ENCODE measurements around the gene YIPF6.
A peak's percentile ranks its signal among the peaks of the same experiment; 100 is the strongest.
"Not testable (repeated sequence)": the region's sequence is repeated elsewhere in the genome, so short reads cannot be mapped to it uniquely, and the experiment has no call there.

YIPF6 gene, protein sequence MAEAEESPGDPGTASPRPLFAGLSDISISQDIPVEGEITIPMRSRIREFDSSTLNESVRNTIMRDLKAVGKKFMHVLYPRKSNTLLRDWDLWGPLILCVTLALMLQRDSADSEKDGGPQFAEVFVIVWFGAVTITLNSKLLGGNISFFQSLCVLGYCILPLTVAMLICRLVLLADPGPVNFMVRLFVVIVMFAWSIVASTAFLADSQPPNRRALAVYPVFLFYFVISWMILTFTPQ

GRCh38 chrX:68498508-68499379 is at the start of gene YIPF6:
YIPF6 (plus strand) TSS chrX:68499051; CDS start chrX:68499067, 16 bp downstream.
- peak; percentile 52 for DNase-seq

DNA sequence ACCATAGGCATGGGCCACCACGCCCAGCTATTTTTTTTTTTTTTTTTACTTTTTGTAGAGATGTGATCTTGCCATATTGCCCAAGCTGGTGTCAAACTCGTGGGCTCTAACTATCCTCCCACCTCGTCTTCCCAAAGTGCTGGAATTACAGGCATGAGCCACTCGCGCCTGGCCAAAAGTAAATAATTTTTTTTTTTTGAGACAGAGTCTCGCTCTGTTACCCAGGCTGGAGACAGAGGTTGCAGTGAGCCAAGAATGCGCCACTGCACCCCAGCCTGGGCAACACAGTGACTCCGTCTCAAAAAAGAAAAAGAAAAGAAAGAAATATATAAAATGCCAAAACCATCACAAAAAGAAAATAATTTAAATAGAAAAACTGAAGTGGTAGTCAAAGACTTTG is 47.1 kb upstream of the YIPF6 start:
- no peak for DNase-seq

- no peak for DNase-seq
Observed at GRCh38 chrX:68454476-68455150, 44.2 kb upstream of the YIPF6 start.

DNA sequence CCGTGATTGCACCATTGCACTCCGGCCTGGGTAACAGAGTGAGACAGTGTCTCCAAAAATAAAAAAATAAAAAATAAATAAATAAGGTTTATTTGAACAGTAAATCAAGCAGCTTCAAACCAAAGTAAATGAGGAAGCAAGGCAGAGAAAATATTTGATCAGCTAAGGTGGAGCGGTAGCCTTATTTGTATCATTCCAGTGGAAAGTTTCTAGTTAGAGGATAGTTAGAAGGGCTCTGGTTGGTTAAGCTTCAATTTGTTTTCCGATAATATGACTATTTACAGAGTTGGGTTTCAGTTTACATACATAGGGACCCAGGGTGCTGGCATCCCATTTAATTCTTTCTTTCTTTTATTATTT is 43.7 kb upstream of the YIPF6 start:
- DNase-seq: no peak

DNA sequence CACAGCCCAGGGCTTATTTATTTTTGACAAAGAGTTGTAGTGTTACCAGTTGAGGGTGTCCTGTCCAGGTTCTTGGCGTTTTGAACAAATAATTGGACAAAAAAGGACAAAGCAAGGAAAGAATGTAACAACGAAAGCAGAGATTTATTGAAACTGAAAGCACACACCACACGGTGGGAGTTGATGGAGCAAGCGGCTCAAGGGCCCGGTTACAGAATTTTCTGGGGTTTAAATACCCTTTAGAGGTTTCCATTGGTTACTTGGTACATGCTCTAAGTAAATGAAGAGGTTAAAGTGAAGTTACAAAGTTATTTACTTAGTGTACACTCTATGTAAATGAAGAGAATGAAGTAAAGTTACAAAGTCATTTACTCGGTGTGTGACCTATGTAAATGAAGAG is 37.8 kb upstream of the YIPF6 start:
- DNase-seq: no peak

- DNase-seq: no peak
Observed at GRCh38 chrX:68461576-68461975, 37.3 kb upstream of the YIPF6 start.

DNA sequence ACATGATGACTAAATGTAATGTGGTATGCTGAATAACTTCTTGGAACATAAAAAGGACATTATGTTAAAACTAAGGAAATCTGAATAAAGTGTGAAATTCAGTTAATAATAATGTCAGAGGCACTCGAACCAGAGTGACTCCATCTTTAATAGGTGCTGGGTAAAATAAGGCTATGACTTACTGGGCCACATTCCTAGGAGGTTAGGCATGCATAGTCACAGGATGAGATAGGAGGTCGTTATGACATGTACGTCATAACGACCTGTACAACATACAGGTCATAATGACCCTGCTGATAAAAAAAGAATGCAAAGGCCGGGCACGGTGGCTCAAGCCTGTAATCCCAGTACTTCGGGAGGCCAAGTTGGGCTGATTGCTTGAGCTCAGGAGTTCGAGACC is 36.7 kb upstream of the YIPF6 start:
- DNase-seq: no peak

GRCh38 chrX:68462653-68463052 is 36.2 kb upstream of the YIPF6 start:
- peak; percentile 42 for DNase-seq

DNA sequence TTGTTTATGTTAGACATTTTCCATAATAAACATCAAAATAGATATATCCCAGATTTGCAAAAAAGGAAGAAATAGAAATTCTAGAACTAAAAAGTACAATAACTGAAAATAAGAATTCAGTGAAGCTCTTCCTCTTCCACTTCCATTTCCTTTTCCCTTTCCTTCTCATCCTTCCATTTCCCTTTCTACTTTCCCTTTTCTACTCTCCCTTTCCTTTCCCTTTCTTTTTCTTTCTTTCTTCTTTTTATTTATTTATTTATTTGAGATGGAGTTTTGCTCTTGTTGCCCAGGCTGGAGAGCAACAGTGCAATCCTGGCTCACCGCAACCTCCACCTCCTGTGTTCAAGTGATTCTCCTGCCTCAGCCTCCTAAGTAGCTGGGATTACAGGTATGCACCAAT is 35.0 kb upstream of the YIPF6 start:
- no peak for DNase-seq

DNA sequence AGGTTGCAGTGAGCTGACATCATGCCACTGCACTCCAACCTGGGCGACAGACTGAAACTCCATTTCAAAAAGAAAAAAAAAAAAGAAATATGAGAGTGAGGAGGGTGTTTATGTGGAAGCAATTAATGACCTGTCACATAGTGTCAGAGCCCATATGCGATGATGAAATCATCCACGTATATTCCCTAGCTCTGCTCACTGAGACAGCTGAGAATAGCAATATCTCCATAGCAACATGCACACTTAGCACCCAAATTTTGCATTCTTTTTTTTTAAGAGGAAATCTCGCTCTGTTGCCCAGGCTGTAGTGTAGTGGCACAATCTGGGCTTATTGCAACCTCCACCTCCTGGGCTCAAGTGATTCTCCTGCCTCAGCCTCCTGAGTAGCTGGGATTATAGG is 34.1 kb upstream of the YIPF6 start:
- DNase-seq: no peak

- no peak for DNase-seq
Observed at GRCh38 chrX:68480969-68481368, 17.9 kb upstream of the YIPF6 start.

DNA sequence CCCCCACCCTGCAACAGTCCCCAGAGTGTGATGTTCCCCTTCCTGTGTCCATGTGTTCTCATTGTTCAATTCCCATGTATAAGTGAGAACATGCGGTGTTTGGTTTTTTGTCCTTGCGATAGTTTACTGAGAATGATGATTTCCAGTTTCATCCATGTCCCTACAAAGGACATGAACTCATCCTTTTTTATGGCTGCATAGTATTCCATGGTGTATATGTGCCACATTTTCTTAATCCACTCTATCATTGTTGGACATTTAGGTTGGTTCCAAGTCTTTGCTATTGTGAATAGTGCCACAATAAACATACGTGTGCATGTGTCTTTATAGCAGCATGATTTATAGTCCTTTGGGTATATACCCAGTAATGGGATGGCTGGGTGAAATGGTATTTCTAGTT is 12.7 kb upstream of the YIPF6 start:
- DNase-seq: not testable (repeated sequence)

DNA sequence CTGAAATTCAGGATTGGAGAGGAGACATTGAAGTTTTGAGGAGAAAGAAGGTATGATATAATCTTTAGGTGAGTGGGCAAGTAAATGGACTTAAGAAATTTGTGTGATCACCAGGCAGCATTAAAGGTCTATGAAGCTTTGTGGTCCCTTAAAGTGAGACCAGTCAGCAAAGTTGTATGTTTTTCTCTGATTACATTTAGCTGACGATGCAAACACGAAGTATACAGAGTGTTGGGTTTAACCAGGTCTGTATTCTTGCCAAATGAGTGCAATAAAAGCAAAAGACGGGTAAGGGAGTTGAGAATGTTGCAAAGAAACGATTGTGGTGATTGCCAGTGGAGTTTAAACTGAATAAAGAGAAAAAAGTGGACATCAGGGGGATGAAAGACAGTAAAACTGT is 11.6 kb upstream of the YIPF6 start:
- DNase-seq: no peak

GRCh38 chrX:68487924-68488323 is 10.9 kb upstream of the YIPF6 start:
- DNase-seq: no peak

- no peak for DNase-seq
Observed at GRCh38 chrX:68488657-68489056, 10.2 kb upstream of the YIPF6 start.

- no peak for DNase-seq
Observed at GRCh38 chrX:68490644-68491043, 8.2 kb upstream of the YIPF6 start.

- DNase-seq: no peak
Observed at GRCh38 chrX:68492583-68492982, 6.3 kb upstream of the YIPF6 start.

GRCh38 chrX:68493776-68494175 is 5.1 kb upstream of the YIPF6 start:
- not testable (repeated sequence) for DNase-seq

GRCh38 chrX:68498044-68498507 is 775 bp upstream of the YIPF6 start:
- no peak for DNase-seq

GRCh38 chrX:68499543-68500504 is 973 bp downstream of the YIPF6 start:
- no peak for DNase-seq

DNA sequence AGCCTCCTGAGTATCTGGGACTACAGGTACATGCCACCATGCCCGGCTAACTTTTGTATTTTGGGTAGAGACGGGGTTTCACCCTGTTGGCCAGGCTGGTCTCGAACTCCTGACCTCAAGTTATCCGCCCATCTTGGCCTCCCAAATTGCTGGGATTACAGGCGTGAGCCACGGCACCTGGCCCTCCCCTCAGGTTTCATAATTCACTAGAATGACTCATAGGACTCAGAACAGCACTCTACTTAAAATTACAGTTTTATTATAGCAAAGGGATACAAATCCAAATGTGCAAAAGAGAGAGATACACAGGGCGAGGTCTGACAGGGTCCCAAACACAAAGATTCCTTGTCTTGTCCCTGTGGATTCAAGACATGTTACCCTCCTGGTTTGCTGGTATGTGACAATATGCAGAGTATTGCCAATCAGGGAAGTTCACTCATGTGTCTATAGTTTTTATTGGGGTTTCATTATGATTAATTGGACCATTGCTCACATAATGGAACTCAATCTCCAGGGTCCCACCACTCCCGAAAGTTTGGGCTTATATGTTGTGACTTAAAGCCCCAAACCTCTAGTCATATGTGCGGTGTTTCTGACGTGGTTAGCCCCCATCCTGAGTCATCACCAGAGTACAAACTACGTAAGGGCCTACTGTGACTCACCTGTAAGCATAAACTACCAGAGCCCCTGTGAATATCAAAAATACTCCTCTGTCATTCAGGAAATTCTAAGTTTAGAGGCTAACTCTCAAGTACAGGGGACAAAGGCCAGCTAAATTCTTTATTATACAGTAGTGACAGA is 5.2 kb downstream of the YIPF6 start:
- no peak for DNase-seq

DNA sequence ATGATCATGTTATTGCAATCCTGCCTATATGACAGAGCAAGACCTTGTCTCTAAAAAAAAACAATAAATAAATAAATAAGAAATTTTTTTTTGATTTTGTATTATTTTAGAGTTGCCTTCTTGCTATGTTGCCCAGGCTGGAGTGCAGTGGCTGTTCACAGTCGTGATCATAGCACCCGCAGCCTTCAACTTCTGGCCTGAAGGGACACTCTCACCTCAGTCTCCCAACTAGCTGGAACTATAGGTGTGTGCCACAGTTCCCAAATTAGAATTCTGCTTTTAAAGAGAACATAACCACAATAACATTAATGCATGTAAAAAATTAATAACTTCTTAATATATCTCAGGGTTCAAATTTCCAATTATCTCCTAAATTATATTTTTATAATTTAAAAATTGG is 7.8 kb downstream of the YIPF6 start:
- no peak for DNase-seq

Data from MV-4-11 (cell line).